DND-41 (cell line): Measurements from ENCODE around the gene SAMD4A.

Source experiments
- EZH2 ChIP-seq: IDR thresholded peaks from 3 replicates; pipeline ENCODE4 v1.6.1; 2012; ENCODE audit warnings: borderline replicate concordance, low read depth, mild to moderate bottlenecking, moderate library complexity, low read length, inconsistent platforms; ENCODE audit not compliant: severe bottlenecking
- TF ChIP-seq, protein P1 (sequence below): IDR thresholded peaks from 2 replicates; pipeline ENCODE4 v1.5.1; 2012; ENCODE audit warnings: borderline replicate concordance, low read length, moderate library complexity, mild to moderate bottlenecking; ENCODE audit not compliant: poor library complexity, severe bottlenecking; ENCODE audit errors: extremely low read depth

DNA sequence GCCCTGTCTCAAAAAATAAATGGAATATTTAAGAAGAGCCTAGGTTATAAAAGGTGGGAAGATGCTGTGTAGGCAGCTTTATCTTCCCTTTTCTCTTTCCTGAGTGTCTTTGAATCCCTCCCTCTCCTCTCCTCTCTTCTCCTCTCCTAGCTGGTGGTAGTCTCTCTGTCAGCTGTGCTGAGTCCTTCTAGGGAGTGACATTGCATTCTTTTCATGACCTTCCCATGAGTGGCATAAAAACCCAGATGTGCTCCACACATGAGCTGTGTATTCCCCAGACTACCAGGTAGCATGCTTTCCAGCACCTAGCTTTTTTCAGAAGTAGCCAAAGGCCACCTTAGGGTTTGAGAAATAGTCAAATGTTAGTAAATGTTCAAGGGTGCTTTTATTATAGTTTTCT, 23.6 kb downstream of the SAMD4A start:
- TF ChIP-seq, protein P1, sequence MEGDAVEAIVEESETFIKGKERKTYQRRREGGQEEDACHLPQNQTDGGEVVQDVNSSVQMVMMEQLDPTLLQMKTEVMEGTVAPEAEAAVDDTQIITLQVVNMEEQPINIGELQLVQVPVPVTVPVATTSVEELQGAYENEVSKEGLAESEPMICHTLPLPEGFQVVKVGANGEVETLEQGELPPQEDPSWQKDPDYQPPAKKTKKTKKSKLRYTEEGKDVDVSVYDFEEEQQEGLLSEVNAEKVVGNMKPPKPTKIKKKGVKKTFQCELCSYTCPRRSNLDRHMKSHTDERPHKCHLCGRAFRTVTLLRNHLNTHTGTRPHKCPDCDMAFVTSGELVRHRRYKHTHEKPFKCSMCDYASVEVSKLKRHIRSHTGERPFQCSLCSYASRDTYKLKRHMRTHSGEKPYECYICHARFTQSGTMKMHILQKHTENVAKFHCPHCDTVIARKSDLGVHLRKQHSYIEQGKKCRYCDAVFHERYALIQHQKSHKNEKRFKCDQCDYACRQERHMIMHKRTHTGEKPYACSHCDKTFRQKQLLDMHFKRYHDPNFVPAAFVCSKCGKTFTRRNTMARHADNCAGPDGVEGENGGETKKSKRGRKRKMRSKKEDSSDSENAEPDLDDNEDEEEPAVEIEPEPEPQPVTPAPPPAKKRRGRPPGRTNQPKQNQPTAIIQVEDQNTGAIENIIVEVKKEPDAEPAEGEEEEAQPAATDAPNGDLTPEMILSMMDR, result no peak
- no peak for TF ChIP-seq EZH2
